Ishikawa (cell line): ENCODE measurements around the gene KIAA1671.

ENCODE experiments used
- CEBPB ChIP-seq: IDR thresholded peaks from 2 replicates; pipeline ENCODE4 v1.6.1; 2012
- CREB1 ChIP-seq: IDR thresholded peaks from 2 replicates; pipeline ENCODE4 v1.6.1; 2012; ENCODE audit warnings: low read depth
- EGR1 ChIP-seq: IDR thresholded peaks from 2 replicates; pipeline ENCODE4 v1.6.1; 2012
- EP300 ChIP-seq: IDR thresholded peaks from 2 replicates; pipeline ENCODE4 v1.6.1; 2012; ENCODE audit warnings: borderline replicate concordance
- FOXM1 ChIP-seq: IDR thresholded peaks from 2 replicates; pipeline ENCODE4 v1.6.1; 2012; ENCODE audit warnings: low read depth, borderline replicate concordance
- NFIC ChIP-seq: IDR thresholded peaks from 2 replicates; pipeline ENCODE4 v1.6.1; 2012
- RAD21 ChIP-seq: IDR thresholded peaks from 2 replicates; pipeline ENCODE4 v1.6.1; 2012; ENCODE audit warnings: low read depth
- TAF1 ChIP-seq: IDR thresholded peaks from 2 replicates; pipeline ENCODE4 v1.6.1; 2012; ENCODE audit warnings: low read depth, mild to moderate bottlenecking
- TCF12 ChIP-seq: IDR thresholded peaks from 2 replicates; pipeline ENCODE4 v1.6.1; 2012; ENCODE audit warnings: low read depth
- TEAD4 ChIP-seq: IDR thresholded peaks from 2 replicates; pipeline ENCODE4 v1.6.1; 2012
- YY1 ChIP-seq: IDR thresholded peaks from 2 replicates; pipeline ENCODE4 v1.6.1; 2012; ENCODE audit warnings: low read depth
- ZBTB7A ChIP-seq: IDR thresholded peaks from 2 replicates; pipeline ENCODE4 v1.6.1; 2012; ENCODE audit warnings: low read depth
- TF ChIP-seq, protein P1 (sequence below): IDR thresholded peaks from 2 replicates; pipeline ENCODE4 v1.6.1; 2012
- TF ChIP-seq, protein P2 (sequence below): IDR thresholded peaks from 2 replicates; pipeline ENCODE4 v1.6.1; 2012; ENCODE audit warnings: low read depth, mild to moderate bottlenecking
- TF ChIP-seq, protein P3 (sequence below): IDR thresholded peaks from 2 replicates; pipeline ENCODE4 v1.6.1; 2012

KIAA1671 gene

DNA sequence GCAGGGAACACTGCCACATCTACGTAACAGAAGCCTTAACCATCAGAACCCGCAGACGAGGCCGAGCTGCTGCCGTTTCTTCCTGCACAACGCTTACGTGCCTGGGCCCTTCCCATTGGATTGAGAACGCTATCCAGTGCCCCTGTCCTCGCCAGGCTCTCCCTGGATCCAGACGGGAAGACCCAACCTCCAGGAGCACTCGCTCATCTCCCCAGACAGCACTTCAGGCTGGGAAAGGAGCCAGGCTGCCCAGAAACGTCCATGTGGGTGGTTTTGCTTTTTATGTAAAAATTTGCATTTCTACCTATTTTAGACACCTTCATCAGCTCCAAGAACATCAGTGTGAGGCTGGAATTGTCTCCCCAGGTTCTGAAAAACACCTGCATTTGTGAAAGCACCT lies 239.9 kb downstream of the KIAA1671 start:
- TF ChIP-seq ZBTB7A (no peak), FOXM1 (no peak), RAD21 (no peak), TCF12 (no peak), TEAD4 (no peak), TAF1 (no peak), YY1 (no peak), EGR1 (no peak)
- TF ChIP-seq, protein P1, sequence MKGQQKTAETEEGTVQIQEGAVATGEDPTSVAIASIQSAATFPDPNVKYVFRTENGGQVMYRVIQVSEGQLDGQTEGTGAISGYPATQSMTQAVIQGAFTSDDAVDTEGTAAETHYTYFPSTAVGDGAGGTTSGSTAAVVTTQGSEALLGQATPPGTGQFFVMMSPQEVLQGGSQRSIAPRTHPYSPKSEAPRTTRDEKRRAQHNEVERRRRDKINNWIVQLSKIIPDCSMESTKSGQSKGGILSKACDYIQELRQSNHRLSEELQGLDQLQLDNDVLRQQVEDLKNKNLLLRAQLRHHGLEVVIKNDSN, result no peak
- TF ChIP-seq, protein P2, sequence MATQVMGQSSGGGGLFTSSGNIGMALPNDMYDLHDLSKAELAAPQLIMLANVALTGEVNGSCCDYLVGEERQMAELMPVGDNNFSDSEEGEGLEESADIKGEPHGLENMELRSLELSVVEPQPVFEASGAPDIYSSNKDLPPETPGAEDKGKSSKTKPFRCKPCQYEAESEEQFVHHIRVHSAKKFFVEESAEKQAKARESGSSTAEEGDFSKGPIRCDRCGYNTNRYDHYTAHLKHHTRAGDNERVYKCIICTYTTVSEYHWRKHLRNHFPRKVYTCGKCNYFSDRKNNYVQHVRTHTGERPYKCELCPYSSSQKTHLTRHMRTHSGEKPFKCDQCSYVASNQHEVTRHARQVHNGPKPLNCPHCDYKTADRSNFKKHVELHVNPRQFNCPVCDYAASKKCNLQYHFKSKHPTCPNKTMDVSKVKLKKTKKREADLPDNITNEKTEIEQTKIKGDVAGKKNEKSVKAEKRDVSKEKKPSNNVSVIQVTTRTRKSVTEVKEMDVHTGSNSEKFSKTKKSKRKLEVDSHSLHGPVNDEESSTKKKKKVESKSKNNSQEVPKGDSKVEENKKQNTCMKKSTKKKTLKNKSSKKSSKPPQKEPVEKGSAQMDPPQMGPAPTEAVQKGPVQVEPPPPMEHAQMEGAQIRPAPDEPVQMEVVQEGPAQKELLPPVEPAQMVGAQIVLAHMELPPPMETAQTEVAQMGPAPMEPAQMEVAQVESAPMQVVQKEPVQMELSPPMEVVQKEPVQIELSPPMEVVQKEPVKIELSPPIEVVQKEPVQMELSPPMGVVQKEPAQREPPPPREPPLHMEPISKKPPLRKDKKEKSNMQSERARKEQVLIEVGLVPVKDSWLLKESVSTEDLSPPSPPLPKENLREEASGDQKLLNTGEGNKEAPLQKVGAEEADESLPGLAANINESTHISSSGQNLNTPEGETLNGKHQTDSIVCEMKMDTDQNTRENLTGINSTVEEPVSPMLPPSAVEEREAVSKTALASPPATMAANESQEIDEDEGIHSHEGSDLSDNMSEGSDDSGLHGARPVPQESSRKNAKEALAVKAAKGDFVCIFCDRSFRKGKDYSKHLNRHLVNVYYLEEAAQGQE, result no peak

DNA sequence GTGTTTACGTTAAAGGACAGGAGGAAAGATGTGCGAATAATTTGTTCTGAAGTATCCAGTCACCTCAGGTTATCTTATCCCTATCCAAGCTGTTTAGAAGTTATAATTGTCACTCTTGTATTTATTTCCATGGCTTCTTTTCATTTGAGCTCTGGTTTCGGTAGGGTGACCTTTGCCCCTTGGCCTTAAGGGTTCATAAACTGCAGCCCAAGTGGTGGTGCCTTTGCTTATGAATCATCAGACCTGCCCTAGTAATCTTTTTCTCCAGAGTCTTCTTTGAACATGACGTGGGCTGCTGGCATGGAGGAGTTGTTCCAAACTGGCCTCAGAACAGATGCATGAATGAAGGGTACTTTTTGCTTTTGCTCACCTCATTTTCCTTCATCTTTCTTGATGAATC lies 240.6 kb downstream of the KIAA1671 start:
- TF ChIP-seq, protein P2, result no peak
- TF ChIP-seq EGR1 (no peak), YY1 (no peak), ZBTB7A (no peak), CREB1 (no peak), RAD21 (no peak), TEAD4 (no peak), TCF12 (no peak), TAF1 (no peak), CEBPB (no peak), EP300 (no peak), NFIC (no peak), FOXM1 (no peak)
- TF ChIP-seq, protein P1, result no peak
- TF ChIP-seq, protein P3, sequence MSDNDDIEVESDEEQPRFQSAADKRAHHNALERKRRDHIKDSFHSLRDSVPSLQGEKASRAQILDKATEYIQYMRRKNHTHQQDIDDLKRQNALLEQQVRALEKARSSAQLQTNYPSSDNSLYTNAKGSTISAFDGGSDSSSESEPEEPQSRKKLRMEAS, result no peak

DNA sequence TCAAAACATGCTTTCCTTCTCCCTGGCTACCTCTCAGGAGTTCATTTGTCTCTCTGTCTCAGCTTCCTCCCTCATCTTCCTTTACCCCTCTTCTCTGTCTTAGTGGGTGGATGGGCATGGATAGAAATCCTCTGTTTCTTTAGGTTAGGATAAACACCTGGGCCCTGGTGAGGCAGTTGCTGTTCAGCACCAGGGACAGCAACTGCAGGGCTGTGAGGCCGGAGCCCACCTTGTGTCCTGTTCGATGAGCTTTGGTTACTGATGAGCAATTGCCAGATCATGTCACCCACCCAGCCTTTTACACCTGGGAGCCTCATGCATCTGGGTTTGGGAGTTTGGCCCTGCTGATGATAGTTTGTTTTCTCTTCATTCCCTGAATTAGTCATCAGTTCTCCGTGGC lies 241.0 kb downstream of the KIAA1671 start:
- TF ChIP-seq TEAD4, result no peak
- TF ChIP-seq, protein P2, result peak; percentile 95

DNA sequence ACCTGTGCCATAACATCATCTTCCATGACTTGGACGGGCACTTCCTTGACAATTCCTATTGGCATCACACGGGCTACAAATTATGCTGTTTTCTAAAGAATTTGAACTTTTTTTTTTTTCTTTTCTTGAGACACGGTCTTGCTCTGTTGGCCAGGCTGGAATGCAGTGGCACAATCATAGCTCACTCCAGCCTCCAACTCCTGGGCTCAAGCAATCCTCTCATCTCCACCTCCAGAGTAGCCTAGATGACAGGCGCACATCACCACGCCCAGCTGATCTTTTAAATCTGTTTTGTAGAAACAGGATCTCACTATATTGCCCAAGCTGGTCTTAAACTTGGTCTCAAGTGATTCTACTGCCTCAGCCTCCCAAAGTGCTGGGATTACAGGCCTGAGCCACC lies 243.8 kb downstream of the KIAA1671 start:
- TF ChIP-seq YY1 (no peak), CEBPB (no peak), EGR1 (no peak), NFIC (no peak), ZBTB7A (no peak), RAD21 (no peak), FOXM1 (no peak), EP300 (no peak), TCF12 (no peak), TAF1 (no peak), TEAD4 (no peak), CREB1 (no peak)
- TF ChIP-seq, protein P2, result no peak
- TF ChIP-seq, protein P1, result no peak
- TF ChIP-seq, protein P3, result no peak
